Gastrocnemius medialis (tissue), 4 donors: Measurements from ENCODE around the gene CLK1. TPM values are rescaled to one million over a fixed set of nuclear protein-coding genes. Genes with fewer than 3 reads are reported as not detected.

ENCODE experiments used
- ATAC-seq, 2 donors: fragments of 150-250 bp; one replicate each; pipeline ENCODE4 v1.9.1; 2016
- DNase-seq, 2 donors: peaks; one replicate each; pipeline ENCODE4 v3.0.0-alpha.2; 2019
- H3K27ac ChIP-seq, 4 donors: fragments of 200-600 bp; sonication (generic); 1 replicate in 1 of 4; 2 replicates in 3 of 4; pipeline ENCODE4 v1.5.1; 2016 to 2018; ENCODE audit warnings: mild to moderate bottlenecking in 2 of 4, moderate library complexity in 1 of 4
- H3K27me3 ChIP-seq, 3 donors: fragments of 200-600 bp; sonication (generic) in 2 of 3; 1 replicate in 1 of 3; 2 replicates in 2 of 3; pipeline versions ENCODE4 v1.5.1 to v1.6.0; 2016 to 2019; ENCODE audit warnings: mild to moderate bottlenecking in 1 of 3, moderate library complexity in 1 of 3
- H3K36me3 ChIP-seq, 2 donors: fragments of 200-600 bp; sonication (generic) in 1 of 2; one replicate each; pipeline ENCODE4 v1.5.1; 2017 to 2018
- H3K4me1 ChIP-seq, 2 donors: fragments of 200-600 bp; sonication (generic) in 1 of 2; one replicate each; pipeline ENCODE4 v1.5.1; 2016 to 2017; ENCODE audit warnings: mild to moderate bottlenecking in 2 of 2
- H3K4me3 ChIP-seq, 4 donors: fragments of 200-600 bp; sonication (generic) in 3 of 4; 1 replicate in 1 of 4; 2 replicates in 3 of 4; pipeline ENCODE4 v1.5.1; 2016 to 2019; ENCODE audit warnings: mild to moderate bottlenecking in 2 of 4
- H3K9me3 ChIP-seq, 3 donors: fragments of 200-600 bp; sonication (generic) in 2 of 3; 1 replicate in 1 of 3; 2 replicates in 2 of 3; pipeline ENCODE4 v1.5.1; 2016 to 2019
- POLR2A ChIP-seq, 2 donors: fragments of 450-650 bp; IDR thresholded peaks; one replicate each; pipeline ENCODE4 v1.6.1; 2017; ENCODE audit warnings: antibody characterized with exemption in 2 of 2, mild to moderate bottlenecking in 2 of 2, moderate library complexity in 2 of 2
- in situ Hi-C, 4 donors: fragments of 200-750 bp; cut with MboI; loops; one replicate each; pipeline versions ENCODE4 v1.15.0 to v1.8.0; 2017; ENCODE audit warnings: low sequenced_read_pairs in 4 of 4
- intact Hi-C: fragments of 100-400 bp; cut with DNase I; formaldehyde crosslinking; loops from one replicate; pipeline ENCODE4 v1.15.1; 2023; ENCODE audit warnings: low total_unique reads
- total RNA-seq, 4 donors: library from RNA; depleted of rRNA; stranded (reverse); fragments of >200 nt; gene quantifications; one replicate each; pipeline versions ENCODE4 v1.1.0 to v1.2.3, GENCODE V29; 2016
- TF ChIP-seq, protein P1 (sequence below), 5 experiments: fragments of 450-650 bp in 3 of 5; fragments of 200-600 bp in 2 of 5; sonication (generic) in 2 of 5; IDR thresholded peaks in 4 of 5; conservative IDR thresholded peaks in 1 of 5; 1 replicate in 4 of 5; 2 replicates in 1 of 5; pipeline ENCODE4 v1.5.1; 2016 to 2019; ENCODE audit warnings: antibody characterized with exemption in 5 of 5, mild to moderate bottlenecking in 3 of 5, moderate library complexity in 3 of 5

Gene CLK1
- total RNA-seq, result 100 to 1,000 TPM in 2 of 4 donors, 10 to 100 TPM in 2; 61.6 to 104 (median 85.3) TPM

DNA sequence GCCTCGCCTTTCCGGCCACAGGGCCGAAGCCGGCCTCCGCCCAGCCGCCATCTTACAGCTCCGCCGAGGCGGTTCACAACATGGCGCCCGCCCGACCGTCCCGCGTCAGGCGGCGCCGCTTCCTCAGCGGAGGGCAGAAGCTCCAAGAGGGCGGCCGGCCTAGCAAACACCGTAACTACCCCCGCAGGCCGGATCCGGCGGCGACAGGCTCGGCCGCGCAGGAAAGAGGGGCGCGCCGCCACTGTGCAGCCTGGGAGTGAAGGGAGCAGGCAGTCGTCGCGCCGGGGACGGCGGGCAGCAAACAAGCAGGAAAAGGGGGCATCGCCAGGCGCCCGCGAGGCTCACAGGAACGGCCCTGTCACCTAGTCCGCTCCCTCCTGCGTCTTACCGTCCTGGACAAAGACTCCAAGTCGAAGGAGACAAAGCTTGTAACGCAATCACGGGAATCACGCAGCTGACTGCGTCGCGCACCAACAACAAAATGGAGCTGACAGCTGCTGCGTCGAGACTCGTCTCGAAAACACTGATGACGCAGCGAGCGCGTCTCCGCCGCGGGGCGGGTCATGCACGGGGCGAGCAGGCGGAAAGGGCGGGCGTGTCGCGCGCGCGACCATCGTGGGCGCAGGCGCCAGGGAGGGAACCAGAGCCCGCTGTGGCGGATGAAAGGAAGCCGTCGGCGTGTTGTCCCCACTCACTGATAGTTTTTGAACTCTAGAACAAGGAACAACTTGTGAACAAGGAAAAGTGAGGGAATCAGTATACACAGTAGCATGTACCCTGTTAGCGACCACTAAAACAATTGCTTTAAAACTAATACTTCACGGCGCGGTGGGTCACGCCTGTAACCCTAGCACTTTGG, at the start of gene CLK1:
CLK1 (minus strand) TSS at position 483 of the 859 bp plus-strand sequence. CDS start 2,796 bp downstream, outside the sequence.
- in situ Hi-C loops, result loop anchor here in 2 of 4 donors (5.0 to 10.0 kb wide), 2 partner anchors 50 to 52 kb away; partner anchors contain the start of gene BZW1 (in 2 of the 2)
- peak; percentile 94 to 96 for DNase-seq
- ATAC-seq, result peak; percentile 81 to 83
- Histone ChIP-seq H3K4me3 (peak within 1 kb of the TSS; percentile 97 to 99 (median 98)), H3K9me3 (no peaks in the 10 kb centered on the region), H3K27ac (peak within 1 kb of the TSS; percentile 100), H3K27me3 (no peaks in the 10 kb centered on the region), H3K4me1 (peaks cover 28 to 33% of the 10 kb centered on the region in 2 donors), H3K36me3 (peaks cover 0 to 16% of the 10 kb centered on the region in 2 donors)
- intact Hi-C loops, result loop anchor here (1.0 to 10.0 kb wide), 5 partner anchors 24 to 1510 kb away; partner anchors contain the start of genes BMPR2, CFLAR, NIF3L1 and PPIL3
- peak; percentile 99 for TF ChIP-seq POLR2A (IDR thresholded peaks at IDR 0.05)
- TF ChIP-seq, protein P1, sequence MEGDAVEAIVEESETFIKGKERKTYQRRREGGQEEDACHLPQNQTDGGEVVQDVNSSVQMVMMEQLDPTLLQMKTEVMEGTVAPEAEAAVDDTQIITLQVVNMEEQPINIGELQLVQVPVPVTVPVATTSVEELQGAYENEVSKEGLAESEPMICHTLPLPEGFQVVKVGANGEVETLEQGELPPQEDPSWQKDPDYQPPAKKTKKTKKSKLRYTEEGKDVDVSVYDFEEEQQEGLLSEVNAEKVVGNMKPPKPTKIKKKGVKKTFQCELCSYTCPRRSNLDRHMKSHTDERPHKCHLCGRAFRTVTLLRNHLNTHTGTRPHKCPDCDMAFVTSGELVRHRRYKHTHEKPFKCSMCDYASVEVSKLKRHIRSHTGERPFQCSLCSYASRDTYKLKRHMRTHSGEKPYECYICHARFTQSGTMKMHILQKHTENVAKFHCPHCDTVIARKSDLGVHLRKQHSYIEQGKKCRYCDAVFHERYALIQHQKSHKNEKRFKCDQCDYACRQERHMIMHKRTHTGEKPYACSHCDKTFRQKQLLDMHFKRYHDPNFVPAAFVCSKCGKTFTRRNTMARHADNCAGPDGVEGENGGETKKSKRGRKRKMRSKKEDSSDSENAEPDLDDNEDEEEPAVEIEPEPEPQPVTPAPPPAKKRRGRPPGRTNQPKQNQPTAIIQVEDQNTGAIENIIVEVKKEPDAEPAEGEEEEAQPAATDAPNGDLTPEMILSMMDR (IDR thresholded peaks at IDR 0.05 in 4 of 5, conservative IDR thresholded peaks at IDR 0.05 in 1 of 5), result peak in 1 of 5 experiments; percentile 18

DNA sequence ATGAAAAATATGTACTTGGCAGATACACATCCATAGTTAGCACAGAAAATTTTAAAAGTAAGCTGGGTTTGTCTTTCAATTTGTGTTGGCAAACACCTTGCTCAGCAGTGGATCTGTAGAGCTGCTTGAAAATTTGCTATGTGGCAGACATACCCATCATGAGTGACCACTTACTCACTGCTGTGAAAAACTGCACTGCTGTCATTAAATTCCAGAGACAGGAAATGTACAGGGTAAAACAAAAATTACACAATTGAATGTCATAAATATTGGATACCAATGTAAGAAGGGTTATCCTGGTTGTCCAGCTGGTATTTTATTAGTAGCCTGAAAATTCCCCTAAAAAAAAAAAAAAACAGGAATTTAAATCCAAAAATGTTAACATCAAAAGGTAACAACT, 49.2 kb upstream of the CLK1 start:
- Histone ChIP-seq H3K4me3 (no peak overlapping the region), H3K9me3 (no peaks in the 10 kb centered on the region), H3K4me1 (no peaks in the 10 kb centered on the region), H3K27me3 (no peaks in the 10 kb centered on the region), H3K27ac (no peak overlapping the region), H3K36me3 (peaks cover 0 to 81% of the 10 kb centered on the region in 2 donors)
- TF ChIP-seq, protein P1 (IDR thresholded peaks at IDR 0.05 in 4 of 5, conservative IDR thresholded peaks at IDR 0.05 in 1 of 5), result no peak
- no peak for TF ChIP-seq POLR2A (IDR thresholded peaks at IDR 0.05)
- ATAC-seq (no peak), DNase-seq (no peak)
- intact Hi-C loops (no loop called here), in situ Hi-C loops (no loop called here)

DNA sequence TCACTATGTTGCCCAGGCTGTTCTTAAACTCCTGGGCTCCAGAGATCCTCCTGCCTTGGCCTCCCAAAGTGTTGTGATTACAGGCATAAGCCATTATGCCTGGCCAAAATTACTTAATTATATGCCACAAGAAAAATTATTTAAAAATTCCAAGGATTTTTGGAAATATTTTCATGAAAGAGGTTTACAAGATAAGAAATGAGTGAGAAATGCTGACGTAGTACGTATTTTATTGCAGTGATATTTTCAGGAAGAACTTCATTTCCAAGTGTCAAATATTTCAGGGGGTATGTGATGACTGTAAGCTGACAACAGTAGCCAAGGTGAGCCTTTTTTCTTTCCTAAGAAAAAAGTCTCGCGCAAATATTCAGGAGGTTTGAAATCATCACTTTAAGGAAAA, 45.5 kb upstream of the CLK1 start:
- H3K4me3 ChIP-seq, result no peak overlapping the region
- H3K27ac ChIP-seq, result no peak overlapping the region
- no peaks in the 10 kb centered on the region for H3K4me1 ChIP-seq
- TF ChIP-seq, protein P1 (IDR thresholded peaks at IDR 0.05 in 4 of 5, conservative IDR thresholded peaks at IDR 0.05 in 1 of 5), result no peak
- no peak for TF ChIP-seq POLR2A (IDR thresholded peaks at IDR 0.05)
- DNase-seq, result no peak
- no peaks in the 10 kb centered on the region for H3K27me3 ChIP-seq
- in situ Hi-C loops, result loop anchor here in 3 of 4 donors (10.0 kb wide), 3 partner anchors 155 to 275 kb away; partner anchors contain the start of genes CASP10 (in 2 of the 3), HYCC2 (in 1 of the 3) and NDUFB3 (in 1 of the 3)
- peaks cover 0 to 51% of the 10 kb centered on the region in 2 donors for H3K36me3 ChIP-seq
- no peaks in the 10 kb centered on the region for H3K9me3 ChIP-seq
- ATAC-seq, result no peak
- intact Hi-C loops, result loop anchor here (5.0 kb wide), 1 partner anchor 322 kb away; no protein-coding TSS in a partner anchor

DNA sequence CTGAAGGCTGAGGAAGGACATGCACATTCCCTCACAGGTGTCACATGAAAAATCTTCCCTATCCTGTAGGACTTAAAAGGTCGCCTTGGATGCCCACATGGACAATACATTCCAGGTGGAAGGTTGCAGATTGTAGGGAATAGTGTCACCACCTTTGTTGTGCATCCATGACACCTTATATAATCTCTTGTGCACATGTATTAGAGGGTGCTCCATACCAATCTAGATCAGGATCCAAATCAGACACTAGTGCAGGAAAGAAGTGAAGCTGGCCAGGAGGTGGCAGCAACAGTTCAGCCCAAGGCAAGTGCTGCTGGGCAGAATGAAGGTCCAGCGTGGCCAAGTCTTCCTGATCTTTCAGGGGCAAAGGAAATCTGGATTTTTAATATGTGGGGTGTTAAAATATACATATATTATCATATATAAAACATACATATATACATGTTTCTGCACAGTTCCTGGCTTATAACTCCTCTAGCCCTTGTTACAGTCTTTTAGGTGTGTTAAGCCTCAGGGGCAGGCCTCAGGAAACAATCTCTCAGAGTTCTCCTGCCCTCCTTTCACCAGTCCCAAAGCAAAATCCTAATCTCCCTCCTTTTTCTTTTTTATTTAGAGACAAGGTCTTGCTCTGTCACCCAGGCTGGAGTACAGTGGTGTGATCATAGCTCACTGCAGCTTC, 41.3 kb upstream of the CLK1 start:
- in situ Hi-C loops, result loop anchor here in 3 of 4 donors (10.0 kb wide), 3 partner anchors 159 to 279 kb away; partner anchors contain the start of genes CASP10 (in 2 of the 3), HYCC2 (in 1 of the 3) and NDUFB3 (in 1 of the 3)
- Histone ChIP-seq H3K27ac (peak overlapping the region in 2 of 4 donors; percentile 11 to 20), H3K36me3 (peaks cover 0 to 35% of the 10 kb centered on the region in 2 donors), H3K27me3 (no peaks in the 10 kb centered on the region), H3K9me3 (no peaks in the 10 kb centered on the region), H3K4me3 (no peak overlapping the region), H3K4me1 (peaks cover 0 to 10% of the 10 kb centered on the region in 2 donors)
- peak; percentile 27 to 57 for DNase-seq
- intact Hi-C loops, result loop anchor here (2.0 to 5.0 kb wide), 2 partner anchors 271 to 327 kb away; no protein-coding TSS in a partner anchor
- ATAC-seq, result peak; percentile 45 to 85
- TF ChIP-seq POLR2A (IDR thresholded peaks at IDR 0.05), result no peak
- TF ChIP-seq, protein P1 (IDR thresholded peaks at IDR 0.05 in 4 of 5, conservative IDR thresholded peaks at IDR 0.05 in 1 of 5), result peak; percentile 28 to 70 (median 54)
